Osteocyte (in vitro differentiated cells): ENCODE data around the gene FMNL2. TPM values are rescaled to one million over a fixed set of nuclear protein-coding genes. Genes with fewer than 3 reads are reported as not detected.

Source experiments
- DNase-seq: peaks from one replicate; pipeline ENCODE4 v3.0.0; 2021; ENCODE audit warnings: mixed read lengths; ENCODE audit not compliant: unreplicated experiment; ENCODE audit errors: extremely low spot score
- H3K27ac Mint-ChIP-seq: one replicate; pipeline ENCODE4 v1.8.0; 2021; ENCODE audit warnings: mild to moderate bottlenecking, mixed read lengths; ENCODE audit not compliant: unreplicated experiment
- H3K27me3 Mint-ChIP-seq: one replicate; pipeline ENCODE4 v1.8.0; 2021; ENCODE audit warnings: mixed read lengths; ENCODE audit not compliant: unreplicated experiment
- H3K36me3 Mint-ChIP-seq: one replicate; pipeline ENCODE4 v1.8.0; 2021; ENCODE audit warnings: mixed read lengths; ENCODE audit not compliant: unreplicated experiment
- H3K4me1 Mint-ChIP-seq: one replicate; pipeline ENCODE4 v1.8.0; 2021; ENCODE audit warnings: mixed read lengths; ENCODE audit not compliant: unreplicated experiment
- H3K4me3 Mint-ChIP-seq: one replicate; pipeline ENCODE4 v1.8.0; 2021; ENCODE audit warnings: mild to moderate bottlenecking, moderate library complexity, mixed read lengths; ENCODE audit not compliant: unreplicated experiment
- H3K9me3 Mint-ChIP-seq: one replicate; pipeline ENCODE4 v1.8.0; 2021; ENCODE audit warnings: mixed read lengths; ENCODE audit not compliant: unreplicated experiment
- total RNA-seq: library from RNA; stranded (reverse); gene quantifications from 2 replicates; pipeline ENCODE4 v1.2.1, GENCODE V29; 2021
- TF ChIP-seq, protein P1 (sequence below): fragments of 200-600 bp; sonication (generic); IDR thresholded peaks from 2 replicates; pipeline ENCODE4 v1.5.0; 2021; ENCODE audit warnings: antibody characterized with exemption, mild to moderate bottlenecking, moderate library complexity

The FMNL2 gene
- total RNA-seq, 1 donor from 2014 or later = 45.3 TPM

DNA sequence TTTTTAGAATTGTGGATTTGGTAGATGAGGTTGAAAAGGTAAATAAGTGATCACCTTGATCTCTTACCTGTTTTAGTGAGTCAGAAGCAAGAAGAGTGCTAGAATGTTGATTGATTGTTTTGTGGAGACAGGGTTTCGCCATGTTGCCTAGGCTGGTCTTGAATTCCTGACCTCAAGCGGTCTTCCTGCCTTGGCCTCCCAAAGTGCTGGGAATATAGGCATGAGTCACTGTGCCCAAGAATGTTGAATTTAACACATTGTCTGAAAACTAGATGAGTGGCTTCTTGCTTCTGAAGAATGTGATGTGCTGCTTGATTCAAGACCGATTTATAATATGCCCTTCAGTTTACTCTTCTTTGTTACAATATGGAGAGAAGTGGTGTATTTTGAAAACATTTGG lies 121.3 kb downstream of the FMNL2 start:
- Mint-ChIP-seq H3K27ac (peak overlapping the region; percentile 31), H3K9me3 (no peaks in the 10 kb centered on the region), H3K4me3 (no peak overlapping the region), H3K27me3 (no peaks in the 10 kb centered on the region), H3K4me1 (peaks cover 24% of the 10 kb centered on the region), H3K36me3 (peaks cover 4% of the 10 kb centered on the region)
- TF ChIP-seq, protein P1, sequence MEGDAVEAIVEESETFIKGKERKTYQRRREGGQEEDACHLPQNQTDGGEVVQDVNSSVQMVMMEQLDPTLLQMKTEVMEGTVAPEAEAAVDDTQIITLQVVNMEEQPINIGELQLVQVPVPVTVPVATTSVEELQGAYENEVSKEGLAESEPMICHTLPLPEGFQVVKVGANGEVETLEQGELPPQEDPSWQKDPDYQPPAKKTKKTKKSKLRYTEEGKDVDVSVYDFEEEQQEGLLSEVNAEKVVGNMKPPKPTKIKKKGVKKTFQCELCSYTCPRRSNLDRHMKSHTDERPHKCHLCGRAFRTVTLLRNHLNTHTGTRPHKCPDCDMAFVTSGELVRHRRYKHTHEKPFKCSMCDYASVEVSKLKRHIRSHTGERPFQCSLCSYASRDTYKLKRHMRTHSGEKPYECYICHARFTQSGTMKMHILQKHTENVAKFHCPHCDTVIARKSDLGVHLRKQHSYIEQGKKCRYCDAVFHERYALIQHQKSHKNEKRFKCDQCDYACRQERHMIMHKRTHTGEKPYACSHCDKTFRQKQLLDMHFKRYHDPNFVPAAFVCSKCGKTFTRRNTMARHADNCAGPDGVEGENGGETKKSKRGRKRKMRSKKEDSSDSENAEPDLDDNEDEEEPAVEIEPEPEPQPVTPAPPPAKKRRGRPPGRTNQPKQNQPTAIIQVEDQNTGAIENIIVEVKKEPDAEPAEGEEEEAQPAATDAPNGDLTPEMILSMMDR = no peak
- DNase-seq = no peak

DNA sequence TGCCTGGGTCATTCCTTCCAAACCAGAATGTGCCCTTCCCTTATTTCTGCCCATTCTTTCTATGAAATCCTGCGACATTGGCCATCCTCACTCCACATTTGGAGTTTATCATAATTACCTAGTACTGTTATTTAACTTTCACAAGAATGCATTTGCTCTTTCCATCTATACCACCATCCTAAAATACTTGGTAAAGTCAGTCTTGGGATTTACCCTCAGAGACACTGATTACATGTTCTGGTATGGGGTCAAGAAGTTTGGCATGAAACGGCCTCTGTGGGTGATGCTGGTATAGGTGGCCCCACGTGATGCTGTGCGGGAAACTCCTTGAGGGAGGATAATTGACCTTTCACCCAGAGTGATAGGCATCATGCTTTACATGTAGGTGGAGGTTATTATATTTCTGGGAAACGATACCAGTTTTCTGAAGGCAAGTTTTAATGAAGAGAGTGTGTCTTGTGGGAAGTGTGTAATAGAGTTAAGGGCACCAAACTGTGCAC lies 123.5 kb downstream of the FMNL2 start:
- Mint-ChIP-seq H3K27ac (no peak overlapping the region), H3K27me3 (no peaks in the 10 kb centered on the region), H3K36me3 (no peaks in the 10 kb centered on the region), H3K4me1 (peaks cover 21% of the 10 kb centered on the region), H3K4me3 (no peak overlapping the region), H3K9me3 (no peaks in the 10 kb centered on the region)
- no peak for DNase-seq
- TF ChIP-seq, protein P1 = no peak

DNA sequence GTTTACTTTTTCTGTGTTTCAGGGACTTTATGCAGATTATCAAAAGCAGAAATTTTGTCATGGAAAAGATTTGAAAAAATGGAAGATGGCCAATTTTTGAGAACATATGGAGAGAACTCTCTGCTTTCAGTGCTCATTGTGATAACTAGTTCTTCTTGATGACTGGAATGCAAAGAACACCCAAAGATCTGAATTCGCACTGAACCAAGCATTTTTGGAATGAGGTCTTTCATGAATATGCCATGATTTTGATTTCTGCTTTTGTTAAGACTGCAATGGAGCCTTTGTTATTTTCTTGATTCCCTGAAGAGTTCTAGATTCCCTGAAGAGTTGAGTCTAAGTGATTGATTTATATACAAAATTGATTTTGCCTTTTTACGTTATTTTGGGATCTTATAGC lies 124.1 kb downstream of the FMNL2 start:
- DNase-seq = no peak
- no peaks in the 10 kb centered on the region for H3K27me3 Mint-ChIP-seq
- TF ChIP-seq, protein P1 = no peak
- H3K4me3 Mint-ChIP-seq = no peak overlapping the region
- peaks cover 25% of the 10 kb centered on the region for H3K4me1 Mint-ChIP-seq
- H3K27ac Mint-ChIP-seq = no peak overlapping the region
- H3K36me3 Mint-ChIP-seq = no peaks in the 10 kb centered on the region
- H3K9me3 Mint-ChIP-seq = no peaks in the 10 kb centered on the region

DNA sequence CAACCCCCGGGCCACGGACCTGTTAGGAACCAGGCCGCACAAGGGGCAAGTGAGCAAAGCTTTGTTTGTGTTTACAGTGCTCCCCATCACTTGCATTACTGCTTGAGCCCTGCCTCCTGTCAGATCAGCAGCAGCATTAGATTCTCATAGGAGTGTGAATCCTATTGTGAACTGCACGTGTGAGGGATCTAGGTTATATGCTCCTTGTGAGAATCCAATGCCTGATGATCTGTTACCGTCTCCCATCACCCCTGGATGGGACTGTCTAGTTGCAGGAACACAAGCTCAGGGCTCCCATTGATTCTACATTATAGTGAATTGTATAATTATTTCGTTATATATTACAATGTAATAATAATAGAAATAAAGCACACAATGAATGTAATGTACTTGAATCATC lies 125.6 kb downstream of the FMNL2 start:
- no peak for DNase-seq
- Mint-ChIP-seq H3K9me3 (no peaks in the 10 kb centered on the region), H3K36me3 (no peaks in the 10 kb centered on the region), H3K4me3 (no peak overlapping the region), H3K4me1 (peaks cover 35% of the 10 kb centered on the region), H3K27ac (no peak overlapping the region), H3K27me3 (no peaks in the 10 kb centered on the region)
- TF ChIP-seq, protein P1 = no peak

DNA sequence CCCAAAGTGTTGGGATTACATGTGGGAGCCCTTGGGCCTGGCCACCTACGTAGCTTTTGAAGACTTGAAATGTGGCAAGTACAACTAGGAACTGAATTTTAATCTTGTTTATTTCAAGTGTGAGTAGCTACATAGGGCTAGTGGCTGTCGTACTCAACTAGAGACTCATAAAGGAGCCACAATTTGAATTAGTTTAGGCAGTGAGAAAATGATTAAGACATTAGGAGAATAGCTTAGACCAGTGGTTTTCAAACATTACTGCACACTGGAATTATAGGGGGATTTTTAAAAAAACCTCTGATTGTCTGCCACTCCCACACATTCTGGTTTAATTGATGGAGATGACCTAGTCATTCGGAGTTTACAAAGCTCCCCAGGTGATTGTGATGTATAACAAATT lies 127.1 kb downstream of the FMNL2 start:
- DNase-seq = no peak
- Mint-ChIP-seq H3K9me3 (no peaks in the 10 kb centered on the region), H3K4me3 (no peak overlapping the region), H3K4me1 (peaks cover 43% of the 10 kb centered on the region), H3K27me3 (no peaks in the 10 kb centered on the region), H3K27ac (no peak overlapping the region), H3K36me3 (no peaks in the 10 kb centered on the region)
- TF ChIP-seq, protein P1 = no peak
